Stromal cell of bone marrow (primary cell): Measurements from ENCODE around the gene CRHR2.

ENCODE experiments used
- DNase-seq: peaks from one replicate; pipeline ENCODE4 v3.0.0-alpha.2; 2012; ENCODE audit warnings: low read depth

Gene CRHR2

DNA sequence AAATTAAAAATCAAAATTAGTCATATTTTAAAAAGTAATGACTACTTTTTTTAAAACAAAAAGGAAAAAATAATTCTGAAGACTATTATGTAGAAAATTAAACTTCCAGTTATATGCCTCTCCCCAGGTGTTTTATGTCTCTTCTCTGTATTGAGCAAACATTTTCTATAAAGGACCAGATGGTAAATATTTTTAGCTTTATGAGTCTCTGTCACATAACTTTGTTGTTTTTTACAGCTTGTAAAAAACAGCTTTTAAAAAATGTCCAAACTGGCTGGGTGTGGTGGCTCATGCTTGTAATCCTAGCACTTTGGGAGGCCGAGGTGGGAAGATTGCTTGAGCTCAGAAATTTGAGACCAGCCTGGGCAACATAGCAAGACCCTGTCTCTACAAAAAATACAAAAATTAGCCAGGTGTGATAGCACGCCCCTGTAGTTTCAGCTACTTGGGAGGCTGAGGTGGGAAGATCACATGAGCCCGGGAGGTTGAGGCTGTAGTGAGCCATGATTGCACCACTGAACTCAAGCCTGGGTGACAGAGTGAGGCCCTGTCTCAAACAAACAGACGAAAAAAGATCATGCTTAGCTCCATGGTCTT lies 64.1 kb downstream of the CRHR2 start:
- no peak for DNase-seq

- no peak for DNase-seq
Measured at GRCh38 chr7:30617359-30617758, 64.9 kb downstream of the CRHR2 start.

- DNase-seq = no peak
Measured at GRCh38 chr7:30616318-30616717, 65.9 kb downstream of the CRHR2 start.

DNA sequence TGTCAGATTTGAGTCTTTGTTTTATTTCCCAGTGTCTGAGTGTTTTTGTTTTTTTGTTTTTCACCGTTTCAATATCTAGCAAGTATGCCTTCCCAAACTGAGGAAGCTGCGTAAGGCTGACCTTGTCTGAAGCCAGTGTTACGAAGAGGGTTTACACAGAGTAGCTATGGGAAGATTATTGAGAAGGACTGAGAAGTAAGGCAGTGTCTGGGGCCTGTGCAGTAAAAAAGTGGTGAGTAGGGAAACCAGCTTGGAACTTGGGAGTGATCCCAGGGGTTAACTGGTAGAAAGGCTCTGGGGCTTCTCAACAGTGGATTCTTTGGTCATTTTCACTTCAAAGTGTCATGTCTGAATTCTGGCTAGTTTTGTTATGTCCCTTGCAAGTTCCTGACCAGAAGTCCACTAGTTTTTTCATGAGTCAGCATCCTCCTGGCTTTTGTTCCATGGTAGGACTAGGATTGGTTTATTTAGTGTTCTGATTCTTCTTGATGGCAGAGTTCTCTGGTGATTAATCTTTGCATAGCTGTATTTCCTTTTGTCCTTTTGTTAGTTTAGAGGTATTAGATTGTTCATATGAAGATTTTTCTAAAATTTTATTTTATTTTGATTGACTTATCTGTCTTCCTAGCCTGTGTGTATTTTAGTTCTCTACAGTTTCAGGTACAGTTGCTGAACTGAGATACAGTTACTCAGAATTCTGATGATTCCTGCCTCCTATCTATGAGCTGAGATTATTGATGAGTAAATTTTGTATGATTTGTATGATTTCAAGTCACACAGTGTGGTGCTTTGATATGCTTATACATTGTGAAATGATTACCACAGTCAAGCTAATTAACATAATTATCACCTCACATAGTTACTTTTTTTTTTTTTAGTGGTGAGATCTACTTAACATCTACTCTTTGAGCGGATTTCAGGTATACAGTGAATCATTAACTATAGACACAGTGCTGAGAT lies 68.6 kb downstream of the CRHR2 start:
- DNase-seq = no peak

GRCh38 chr7:30612658-30613265 lies 69.5 kb downstream of the CRHR2 start:
- no peak for DNase-seq

DNA sequence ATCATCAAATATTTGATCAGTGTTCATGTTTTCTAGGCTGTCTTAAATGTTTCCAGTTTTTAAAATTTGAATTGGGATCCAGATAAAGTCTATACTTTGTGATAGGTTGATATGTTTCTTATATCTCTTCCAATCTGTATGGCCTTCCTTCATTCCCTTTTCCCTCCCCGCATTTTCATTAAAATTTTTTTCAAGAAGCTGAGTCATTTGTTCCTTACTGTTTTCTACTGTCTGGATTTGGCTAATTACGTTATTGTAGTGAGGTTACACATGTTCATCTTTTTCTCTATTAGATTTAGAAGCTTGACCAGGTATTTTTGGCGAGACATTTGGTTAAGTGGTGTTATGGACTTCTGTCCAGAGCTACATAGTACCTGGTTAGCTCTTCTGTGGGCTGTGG lies 76.4 kb downstream of the CRHR2 start:
- DNase-seq = no peak

GRCh38 chr7:30604901-30605300 lies 77.4 kb downstream of the CRHR2 start:
- DNase-seq = no peak
